Metanephros (tissue), 2 donors: ENCODE measurements around the gene PHACTR4. TPM values are rescaled to one million over a fixed set of nuclear protein-coding genes. Genes with fewer than 3 reads are reported as not detected.

Experiments
- small RNA-seq: library from RNA; depleted of rRNA; stranded (forward); fragments of <200 nt; gene quantifications from one replicate; pipeline ENCODE3, GENCODE V24; 2014; ENCODE audit warnings: low replicate concordance
- total RNA-seq: library from RNA; depleted of rRNA; stranded (reverse); fragments of >200 nt; gene quantifications from one replicate; pipeline ENCODE4 v1.2.3, GENCODE V29; 2014

PHACTR4 gene
- 21.0 TPM for total RNA-seq

GRCh38 chr1:28369371-28370238 lies at the start of gene PHACTR4:
PHACTR4 (plus strand) TSS chr1:28369740; CDS start chr1:28407448, 37,708 bp downstream.

GRCh38 chr1:28505406-28506187 lies 136.1 kb downstream of the PHACTR4 start, which contains the start of gene RCC1:
RCC1 (plus strand) TSS chr1:28506043; CDS start chr1:28529867, 23,824 bp downstream.

Small RNA genes within 50 kb of the gene (small RNA-seq; reads per million reads assigned to genes)
- not detected for gene RF00019
- not detected for gene RNU6ATAC27P
- gene SNORA73A, result not detected
- gene SNORA73B, result 17.1 reads per million, percentile 95 among the genes with 10 or more reads in this experiment

Other genes starting within 250 kb of the PHACTR4 start
- 4.8 TPM for gene PTAFR, start 193.1 kb upstream of the PHACTR4 start, total RNA-seq
- 26.8 TPM for gene DNAJC8, start 136.7 kb upstream of the PHACTR4 start, total RNA-seq
- 120 TPM for gene ATP5IF1, start 133.6 kb upstream of the PHACTR4 start, total RNA-seq
- gene SESN2, start 110.2 kb upstream of the PHACTR4 start, total RNA-seq, result 12.6 TPM
- gene MED18, start 40.7 kb upstream of the PHACTR4 start, total RNA-seq, result 15.9 TPM
- 22.9 TPM for gene RCC1, start 136.3 kb downstream of the PHACTR4 start, total RNA-seq
- gene TRNAU1AP, start 183.3 kb downstream of the PHACTR4 start, total RNA-seq, result 20.3 TPM
- 3.0 TPM for gene RAB42, start 222.5 kb downstream of the PHACTR4 start, total RNA-seq